Kidney epithelial cell (primary cell): ENCODE results near the gene ADAMTS18. TPM values are rescaled to one million over a fixed set of nuclear protein-coding genes. Genes with fewer than 3 reads are reported as not detected.

Source experiments
- DNase-seq: peaks from one replicate; pipeline ENCODE4 v3.0.0-alpha.2; 2010; ENCODE audit warnings: low read depth
- H3K27me3 ChIP-seq: 2 replicates; pipeline ENCODE4 v1.6.0; 2011; ENCODE audit warnings: low read length; ENCODE audit not compliant: control insufficient read depth, insufficient read depth
- H3K36me3 ChIP-seq: 2 replicates; pipeline ENCODE4 v1.5.1; 2011; ENCODE audit warnings: low read length; ENCODE audit not compliant: control insufficient read depth, insufficient read depth
- H3K4me3 ChIP-seq: 2 replicates; pipeline ENCODE4 v1.5.1; 2011; ENCODE audit warnings: low read depth, mild to moderate bottlenecking, control low read depth, low read length
- CTCF ChIP-seq: IDR thresholded peaks from 2 replicates; pipeline ENCODE4 v1.5.1; 2011; ENCODE audit warnings: mild to moderate bottlenecking, moderate library complexity, low read length, control low read depth, inconsistent platforms; ENCODE audit not compliant: insufficient read depth, poor library complexity, severe bottlenecking
- total RNA-seq: library from RNA; depleted of rRNA; stranded (reverse); fragments of >200 nt; gene quantifications from 2 replicates; pipeline ENCODE4 v1.2.3, GENCODE V29; 2015

ADAMTS18 gene
- total RNA-seq, 1 donor from 2014 or later: 2.0 TPM

GRCh38 chr16:77408607-77409006, 26.2 kb downstream of the ADAMTS18 start:
- Histone ChIP-seq H3K27me3 (no peaks in the 10 kb centered on the region), H3K36me3 (no peaks in the 10 kb centered on the region), H3K4me3 (no peak overlapping the region)
- no peak for TF ChIP-seq CTCF
- DNase-seq: no peak

- no peak for DNase-seq
- TF ChIP-seq CTCF: no peak
- Histone ChIP-seq H3K4me3 (no peak overlapping the region), H3K27me3 (no peaks in the 10 kb centered on the region), H3K36me3 (no peaks in the 10 kb centered on the region)
Measured at GRCh38 chr16:77406680-77407079, 28.2 kb downstream of the ADAMTS18 start.

GRCh38 chr16:77404775-77405174, 30.1 kb downstream of the ADAMTS18 start:
- TF ChIP-seq CTCF: no peak
- no peak overlapping the region for H3K4me3 ChIP-seq
- no peaks in the 10 kb centered on the region for H3K27me3 ChIP-seq

GRCh38 chr16:77403732-77404131, 31.1 kb downstream of the ADAMTS18 start:
- TF ChIP-seq CTCF: no peak
- H3K36me3 ChIP-seq: no peaks in the 10 kb centered on the region
- no peak for DNase-seq

More at GRCh38 chr16:77404775-77405174, 30.1 kb downstream of the ADAMTS18 start:
- no peaks in the 10 kb centered on the region for H3K36me3 ChIP-seq
- no peak for DNase-seq

GRCh38 chr16:77402672-77403071, 32.2 kb downstream of the ADAMTS18 start:
- TF ChIP-seq CTCF: no peak
- Histone ChIP-seq H3K36me3 (no peaks in the 10 kb centered on the region), H3K4me3 (no peak overlapping the region), H3K27me3 (no peaks in the 10 kb centered on the region)
- DNase-seq: no peak

More at GRCh38 chr16:77403732-77404131, 31.1 kb downstream of the ADAMTS18 start:
- Histone ChIP-seq H3K27me3 (no peaks in the 10 kb centered on the region), H3K4me3 (no peak overlapping the region)

GRCh38 chr16:77402118-77402517, 32.7 kb downstream of the ADAMTS18 start:
- no peak for TF ChIP-seq CTCF
- H3K27me3 ChIP-seq: no peaks in the 10 kb centered on the region
- DNase-seq: no peak
- H3K36me3 ChIP-seq: no peaks in the 10 kb centered on the region
- H3K4me3 ChIP-seq: no peak overlapping the region
